OCI-LY3 (cell line): ENCODE measurements around the gene REEP3.

Experiments used
- EZH2phosphoT487 ChIP-seq: fragments of 200-600 bp; shearing (Covaris generic); IDR thresholded peaks from 2 replicates; pipeline ENCODE4 v1.6.1; 2018; ENCODE audit warnings: antibody characterized with exemption, mixed run types, low read depth
- TF ChIP-seq, protein P1 (sequence below): fragments of 200-600, 300-600 bp; sonication (generic); IDR thresholded peaks from 2 replicates; pipeline ENCODE4 v1.5.1; 2014; ENCODE audit warnings: antibody characterized with exemption, low read length, low read depth

DNA sequence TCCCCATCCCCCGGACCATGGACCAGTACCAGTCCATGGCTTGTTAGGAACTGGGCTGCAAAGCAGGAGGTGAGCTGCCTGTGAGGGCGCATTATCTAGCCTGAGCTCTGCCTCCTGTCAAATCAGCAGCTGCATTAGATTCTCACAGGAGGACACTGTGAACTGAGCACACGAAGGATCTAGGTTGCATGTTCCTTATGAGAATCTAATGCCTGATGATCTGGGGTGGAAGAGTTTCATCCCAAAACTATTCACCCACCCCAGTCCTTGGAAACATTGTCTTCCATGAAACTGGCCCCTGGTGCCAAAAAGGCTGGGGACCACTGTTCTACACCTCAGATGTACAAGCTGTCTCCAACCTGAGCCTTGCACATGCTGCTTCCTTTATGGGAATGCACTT is 31.4 kb upstream of the REEP3 start:
- TF ChIP-seq, protein P1, sequence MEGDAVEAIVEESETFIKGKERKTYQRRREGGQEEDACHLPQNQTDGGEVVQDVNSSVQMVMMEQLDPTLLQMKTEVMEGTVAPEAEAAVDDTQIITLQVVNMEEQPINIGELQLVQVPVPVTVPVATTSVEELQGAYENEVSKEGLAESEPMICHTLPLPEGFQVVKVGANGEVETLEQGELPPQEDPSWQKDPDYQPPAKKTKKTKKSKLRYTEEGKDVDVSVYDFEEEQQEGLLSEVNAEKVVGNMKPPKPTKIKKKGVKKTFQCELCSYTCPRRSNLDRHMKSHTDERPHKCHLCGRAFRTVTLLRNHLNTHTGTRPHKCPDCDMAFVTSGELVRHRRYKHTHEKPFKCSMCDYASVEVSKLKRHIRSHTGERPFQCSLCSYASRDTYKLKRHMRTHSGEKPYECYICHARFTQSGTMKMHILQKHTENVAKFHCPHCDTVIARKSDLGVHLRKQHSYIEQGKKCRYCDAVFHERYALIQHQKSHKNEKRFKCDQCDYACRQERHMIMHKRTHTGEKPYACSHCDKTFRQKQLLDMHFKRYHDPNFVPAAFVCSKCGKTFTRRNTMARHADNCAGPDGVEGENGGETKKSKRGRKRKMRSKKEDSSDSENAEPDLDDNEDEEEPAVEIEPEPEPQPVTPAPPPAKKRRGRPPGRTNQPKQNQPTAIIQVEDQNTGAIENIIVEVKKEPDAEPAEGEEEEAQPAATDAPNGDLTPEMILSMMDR = no peak
- TF ChIP-seq EZH2phosphoT487 = no peak
